ENCODE measurements around the gene KCNQ2.

DNA sequence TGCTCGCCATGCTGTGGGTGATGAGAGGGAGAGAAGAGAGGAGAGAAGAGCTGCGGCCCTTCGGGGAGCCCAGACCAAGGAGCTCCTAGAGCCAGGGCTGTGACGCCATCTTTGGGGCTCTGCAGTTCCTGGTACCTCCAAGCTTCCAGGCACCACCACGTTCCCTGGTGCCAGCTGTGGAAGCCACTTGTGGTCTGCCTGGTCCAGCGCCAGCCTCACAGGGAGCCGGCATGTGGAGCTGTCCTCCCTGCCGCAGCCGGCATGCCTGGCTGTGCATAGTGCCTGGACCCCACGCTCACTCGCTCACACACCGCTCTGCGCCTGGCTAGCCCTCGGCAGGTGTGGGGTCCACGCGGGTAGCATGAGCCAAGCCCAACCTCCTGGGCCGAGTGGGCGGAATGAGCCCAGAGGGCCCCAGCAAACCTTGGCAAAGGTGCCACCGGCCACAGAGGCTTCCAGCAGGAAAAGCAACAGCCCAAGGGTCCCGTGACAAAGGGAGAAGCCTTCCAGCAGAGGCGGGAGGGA, 92.0 kb downstream of the KCNQ2 start:
- TF ChIP-seq POLR2AphosphoS5 (IDR thresholded peaks at IDR 0.05; ENCODE audit: borderline replicate concordance, low read depth, low read length), result no peak
- no peak for TF ChIP-seq EZH2 (IDR thresholded peaks at IDR 0.05)
- no peak for TF ChIP-seq FOXP2 (optimal IDR thresholded peaks at IDR 0.05; ENCODE audit: control extremely low read depth, extremely low read length, insufficient read depth)
